H9 (cell line): ENCODE measurements around the gene EOLA2. TPM values are rescaled to one million over a fixed set of nuclear protein-coding genes. Genes with fewer than 3 reads are reported as not detected.

Experiments
- total RNA-seq: library from RNA; stranded (reverse); gene quantifications from 2 replicates; pipeline ENCODE4 v1.2.1, GENCODE V29; 2021

EOLA2 gene
- total RNA-seq, 1 experiment from 2014 or later: 38.9 TPM

Other genes starting within 250 kb of the EOLA2 start
- not detected in 2 replicates for gene MAGEA11, start 226.4 kb downstream of the EOLA2 start, total RNA-seq
- 0.50 and 0.55 TPM in 2 replicates for gene HSFX1, start 164.4 kb downstream of the EOLA2 start, total RNA-seq
- 0.28 TPM in 1 of 2 replicates, not detected in the other for gene MAGEA9, start 156.6 kb downstream of the EOLA2 start, total RNA-seq
- gene MAGEA8, start 57.3 kb downstream of the EOLA2 start, total RNA-seq: not detected in 2 replicates
- gene HSFX4, start 8.9 kb downstream of the EOLA2 start, total RNA-seq: not detected in 2 replicates